Measurements from ENCODE around the gene RGMA.

Gene RGMA

DNA sequence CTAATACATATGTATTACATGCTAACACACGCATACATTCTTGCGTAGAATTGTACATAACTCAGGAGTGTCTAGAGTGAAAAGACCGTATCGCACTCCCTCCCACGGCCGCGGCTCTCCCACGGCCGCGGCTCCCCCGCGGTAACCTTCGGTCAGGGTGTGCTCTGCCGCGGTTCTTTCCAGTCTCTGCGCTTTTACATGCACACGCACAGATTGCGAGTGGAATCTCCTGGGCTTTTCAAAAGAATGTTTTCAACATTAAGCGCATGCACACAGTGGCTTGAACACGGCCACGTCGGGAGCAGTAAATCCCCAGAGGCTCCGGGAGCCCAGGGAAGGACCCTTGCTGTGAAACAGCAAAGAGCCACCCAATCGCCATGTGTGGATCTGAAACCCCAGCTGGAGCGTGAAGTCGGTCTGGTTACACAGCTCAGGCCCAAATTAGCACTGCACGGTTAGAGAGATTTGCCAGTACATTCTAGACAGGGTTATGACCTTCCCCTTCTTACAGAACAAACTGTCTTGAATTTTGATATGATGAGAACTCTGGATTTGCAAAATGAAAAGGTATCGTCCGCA lies 805 bp upstream of the RGMA start:
- no peak for DNase-seq

DNA sequence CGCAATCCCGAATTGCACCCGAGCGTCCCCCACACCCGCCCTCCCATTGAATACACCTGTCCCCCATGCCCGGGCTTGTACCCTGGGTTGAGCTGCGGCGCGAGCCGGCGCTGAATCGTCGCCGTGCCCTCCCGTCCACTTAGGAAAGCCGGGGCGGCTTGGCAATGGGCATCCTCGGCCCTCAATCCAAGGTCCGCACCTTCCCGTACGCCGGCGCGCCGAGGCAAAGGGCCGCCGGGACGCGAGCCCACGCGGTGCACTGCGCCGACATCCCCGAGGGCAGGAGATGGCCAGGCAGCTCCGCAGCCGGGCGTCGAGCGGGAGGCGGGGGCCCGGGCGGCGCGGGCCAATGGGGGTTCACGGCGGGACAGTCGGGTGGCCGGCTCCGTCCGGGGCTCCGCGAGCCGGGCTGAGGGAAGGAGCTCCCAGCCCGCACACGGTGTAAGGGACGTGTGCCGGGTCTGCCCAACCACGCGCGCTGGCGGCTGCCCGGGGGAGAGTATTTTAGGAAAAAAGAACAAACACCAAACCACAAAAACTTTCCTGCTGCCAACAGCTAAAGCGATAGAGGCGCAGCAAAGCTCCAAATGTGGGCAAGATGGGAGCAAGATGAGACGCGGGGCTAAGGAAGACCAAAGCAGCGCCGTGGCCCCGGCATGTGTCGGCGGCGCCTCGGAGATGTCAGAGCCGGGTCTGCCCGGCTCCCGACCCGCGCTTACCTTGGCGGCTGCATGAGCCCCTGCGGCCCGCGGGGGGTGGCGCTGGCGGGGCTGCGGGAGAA lies 621 bp downstream of the RGMA start:
- DNase-seq: peak; percentile 31

DNA sequence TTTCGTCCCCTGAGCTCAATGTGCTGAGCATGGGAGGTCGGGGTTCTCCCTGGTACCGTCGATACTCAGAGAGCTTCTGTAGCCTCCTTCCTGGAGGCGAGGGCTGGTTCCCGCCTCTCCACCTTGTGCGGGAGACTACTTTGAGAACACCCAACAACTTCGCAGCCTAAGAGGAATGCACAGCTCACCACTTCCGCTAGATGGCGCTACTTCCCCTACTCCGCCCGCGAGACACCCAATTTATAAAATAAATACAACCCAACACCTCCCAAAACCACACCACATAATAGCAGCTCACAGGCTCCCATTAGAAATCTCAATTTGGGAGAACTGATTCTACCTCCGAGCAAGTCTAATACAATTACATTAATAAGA lies 1.2 kb downstream of the RGMA start:
- DNase-seq: peak; percentile 77

DNA sequence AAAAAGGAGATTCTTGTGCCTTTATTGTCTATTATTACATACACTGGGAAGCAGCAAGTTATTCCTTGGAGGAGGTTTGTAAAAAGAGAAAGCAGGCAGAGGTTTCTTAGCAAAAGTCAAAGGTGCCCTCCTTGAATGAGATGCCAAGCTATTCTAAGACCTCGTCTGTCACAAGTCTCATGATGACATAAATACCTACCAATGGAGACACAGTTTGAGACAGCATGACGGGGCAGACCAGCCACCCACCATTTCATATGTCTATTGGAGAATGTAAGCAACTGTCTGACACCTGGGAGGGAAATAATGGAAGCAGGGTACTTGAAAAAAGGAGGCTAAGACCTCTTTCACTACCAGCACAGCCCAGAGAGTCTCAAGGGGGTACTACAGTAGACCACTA lies 2.2 kb downstream of the RGMA start:
- DNase-seq: no peak

DNA sequence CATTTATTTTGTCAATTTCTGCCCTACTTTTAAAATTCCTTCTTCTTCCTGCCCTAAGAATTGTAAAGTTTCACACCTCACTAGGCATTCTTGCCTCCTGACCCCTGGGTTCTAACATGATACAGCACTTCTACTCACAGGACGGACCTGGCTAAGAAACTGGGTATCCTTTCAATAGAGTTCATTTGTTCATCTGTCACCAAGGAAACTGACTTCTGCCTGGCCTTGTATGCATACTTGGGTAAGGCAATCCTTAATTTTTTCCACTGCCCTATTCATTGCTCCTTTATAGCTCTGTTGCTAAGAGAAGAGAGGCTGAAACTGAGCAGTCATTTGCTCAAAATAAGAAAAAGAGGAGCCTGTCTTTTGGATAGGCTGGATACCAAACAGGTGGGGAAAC lies 3.3 kb downstream of the RGMA start:
- DNase-seq: no peak

DNA sequence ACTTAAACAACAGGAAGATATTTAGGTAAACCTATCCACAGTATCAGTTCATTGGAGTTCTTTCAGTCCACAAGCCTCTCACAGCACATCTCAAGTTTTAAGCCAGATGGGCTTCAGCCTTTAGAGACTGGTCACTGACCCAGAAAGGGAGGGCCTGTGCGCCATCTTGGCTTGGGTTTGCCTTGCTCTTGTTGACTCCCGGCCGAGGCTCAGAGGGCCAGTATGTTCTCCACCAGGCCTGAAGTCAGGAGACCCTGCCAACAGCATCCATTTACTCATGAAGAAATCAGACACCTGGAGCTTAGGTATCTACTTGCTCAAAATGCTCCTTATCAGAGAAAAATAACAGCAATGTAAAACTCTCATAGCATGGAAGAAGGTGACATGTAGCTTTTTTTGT lies 6.2 kb downstream of the RGMA start:
- DNase-seq: no peak

DNA sequence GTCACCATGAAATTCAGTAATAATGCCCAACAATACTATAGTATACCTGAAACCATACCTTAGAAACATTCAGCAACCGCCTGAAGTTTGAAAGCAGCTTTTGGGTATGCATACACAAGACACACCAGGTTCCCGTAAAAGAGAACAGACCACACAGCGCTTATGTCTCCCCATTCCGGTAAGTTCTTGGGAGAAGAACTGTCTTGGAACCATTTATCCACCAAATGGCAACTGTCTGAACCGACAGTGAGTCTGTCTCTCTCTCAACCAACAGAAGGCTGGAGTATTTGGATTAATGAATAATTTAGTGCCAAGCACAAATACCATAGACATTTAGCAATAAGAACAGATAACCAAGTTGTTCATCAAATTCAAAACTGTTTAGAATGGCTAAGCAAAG lies 7.6 kb downstream of the RGMA start:
- DNase-seq: no peak

DNA sequence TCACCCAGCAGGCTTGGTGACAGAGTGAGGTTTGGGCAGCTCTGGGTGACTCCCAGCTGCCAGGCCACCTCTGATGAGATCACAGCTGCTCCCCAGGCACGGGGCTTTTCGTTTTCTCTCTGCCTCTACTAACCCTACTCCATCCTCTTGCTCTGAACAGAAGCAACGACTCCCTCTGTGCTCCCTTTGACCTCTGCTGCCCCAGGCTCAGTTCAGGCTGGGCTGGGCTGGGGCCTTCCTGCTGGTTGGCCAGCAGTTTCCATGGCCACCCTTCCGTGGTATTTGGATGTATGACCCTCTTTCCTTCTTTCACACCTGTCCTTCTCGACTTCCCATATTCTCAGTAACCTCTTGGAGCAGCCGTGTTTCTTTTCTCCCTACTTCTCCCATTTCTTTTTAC lies 8.6 kb downstream of the RGMA start:
- no peak for DNase-seq

DNA sequence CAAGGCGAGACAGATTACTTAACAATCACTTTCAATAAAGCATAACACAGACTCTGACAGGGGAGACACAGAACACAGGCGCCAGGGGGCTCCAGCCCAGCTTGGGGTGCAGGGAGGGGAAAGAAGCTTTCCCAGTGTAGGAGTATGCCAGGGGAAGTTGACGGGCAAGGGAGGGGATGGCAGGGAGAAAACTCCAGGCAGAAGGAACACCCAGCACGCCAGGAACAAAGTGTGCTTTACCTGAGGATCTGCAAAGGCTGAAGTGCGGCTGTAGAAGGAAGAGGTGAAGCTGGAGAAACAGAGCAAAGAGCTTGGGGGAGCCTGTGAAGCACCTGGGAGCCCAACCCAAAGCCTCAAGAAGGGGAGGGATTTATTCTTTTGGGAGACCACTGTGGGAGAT lies 12.1 kb downstream of the RGMA start:
- no peak for DNase-seq

DNA sequence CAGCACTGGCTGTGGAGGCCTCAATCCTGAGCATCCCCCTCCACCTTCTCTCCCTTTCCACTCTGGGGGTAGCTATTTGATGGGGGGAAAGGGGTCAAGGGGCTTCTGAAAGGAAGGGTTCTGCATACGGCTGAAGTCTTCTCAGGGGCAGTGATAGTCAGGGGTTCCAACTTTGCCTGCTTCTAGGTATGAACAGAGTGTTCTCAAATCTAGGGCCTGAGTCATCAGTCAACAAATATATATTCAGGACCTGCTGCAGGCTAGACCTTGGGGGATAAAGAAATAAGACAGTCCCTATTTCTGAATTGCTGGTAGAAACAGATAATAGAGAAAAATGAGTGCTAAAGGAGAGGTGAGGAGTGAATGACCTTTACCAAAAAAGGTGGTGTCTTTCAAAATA lies 12.8 kb downstream of the RGMA start:
- no peak for DNase-seq

DNA sequence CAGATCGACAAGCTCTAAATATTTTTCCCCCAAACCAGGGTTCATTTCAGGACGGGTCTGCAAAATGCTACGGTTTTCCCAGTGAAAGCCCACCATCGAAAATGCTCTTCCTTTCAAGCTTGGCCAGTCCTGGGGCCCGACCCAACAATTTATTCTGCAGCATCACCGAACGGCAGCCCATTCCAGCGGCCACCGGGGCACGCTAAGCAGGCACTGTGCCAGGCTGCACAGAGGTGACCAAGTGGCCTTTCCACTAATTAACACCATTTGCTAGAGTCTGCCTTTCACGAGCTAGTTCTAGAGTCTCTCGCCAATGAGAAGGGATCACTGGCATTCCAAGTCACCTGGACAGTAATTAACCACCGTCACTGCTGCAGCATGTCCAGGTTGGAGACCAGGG lies 14.4 kb downstream of the RGMA start:
- DNase-seq: no peak

DNA sequence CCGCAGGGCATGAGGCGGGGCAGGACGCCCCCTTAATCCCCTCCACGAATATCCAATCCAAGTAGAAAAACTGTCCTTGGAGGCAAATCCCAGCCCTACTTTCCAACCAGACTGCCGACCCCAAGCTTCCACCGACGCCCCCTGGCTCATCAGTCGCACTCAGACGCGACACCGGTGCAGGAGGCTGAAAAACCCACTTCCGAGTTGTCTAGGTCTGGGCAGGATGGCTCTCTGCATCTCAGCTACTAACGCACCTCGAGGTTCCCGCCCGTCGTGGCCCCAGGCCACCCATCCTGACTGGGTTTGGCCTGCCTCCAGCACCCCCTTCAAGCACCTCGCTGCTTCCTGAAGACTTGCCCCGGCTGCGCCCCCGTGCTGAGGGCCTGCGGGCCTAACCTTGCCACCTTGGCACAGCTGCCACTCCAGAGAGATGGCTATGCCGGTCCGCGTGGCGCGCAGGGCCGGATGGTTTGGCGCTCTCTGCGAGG lies 15.5 kb downstream of the RGMA start:
- no peak for DNase-seq

DNA sequence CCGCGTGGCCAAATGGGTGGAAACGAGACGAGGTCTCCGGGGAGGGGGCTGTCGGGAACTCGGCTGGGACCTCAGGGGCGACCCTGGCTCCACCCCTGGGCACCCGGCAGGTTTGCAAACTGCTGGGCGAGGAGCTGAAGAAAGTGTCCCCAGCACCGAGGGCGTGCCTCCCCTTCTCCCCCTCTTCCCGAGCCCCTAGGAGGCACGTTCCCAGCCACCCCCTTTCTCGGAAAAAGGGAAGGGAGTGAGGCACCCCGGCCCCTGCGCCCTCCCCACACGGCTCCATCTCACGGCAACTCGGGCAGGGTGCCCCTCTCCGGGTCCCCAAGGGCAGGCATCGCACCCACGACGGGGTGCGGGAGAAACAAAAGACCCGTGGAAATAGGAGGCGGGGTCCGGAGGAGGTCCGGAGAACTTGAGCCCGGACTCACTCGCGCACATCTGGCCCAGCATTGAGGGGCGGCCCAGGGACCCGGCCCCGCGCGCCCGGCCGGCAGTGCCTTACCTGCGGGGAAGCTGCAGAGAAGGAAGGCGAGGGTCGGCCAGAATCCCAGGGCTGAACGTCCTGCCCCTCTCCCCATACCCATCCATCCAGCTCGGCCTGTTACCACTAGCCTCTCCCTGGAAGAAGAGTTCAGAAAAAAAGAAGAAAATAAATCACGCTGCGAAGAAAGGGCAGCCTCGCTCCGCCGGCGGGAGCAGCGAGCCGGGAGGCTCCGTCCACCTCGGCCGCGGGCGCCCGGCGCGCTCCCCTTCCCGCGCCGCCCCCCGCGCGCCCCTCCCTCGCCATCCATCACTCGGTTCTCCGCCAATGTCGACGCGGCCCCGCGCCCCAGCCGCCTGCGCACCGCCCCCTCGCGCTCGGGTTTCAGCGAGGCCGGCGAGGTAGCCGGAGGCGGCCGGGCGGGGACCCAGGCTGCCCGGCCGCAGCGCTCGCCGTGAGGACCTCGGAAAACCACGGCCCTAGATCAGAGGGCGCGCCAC lies 16.3 kb downstream of the RGMA start:
- peak; percentile 73 for DNase-seq

DNA sequence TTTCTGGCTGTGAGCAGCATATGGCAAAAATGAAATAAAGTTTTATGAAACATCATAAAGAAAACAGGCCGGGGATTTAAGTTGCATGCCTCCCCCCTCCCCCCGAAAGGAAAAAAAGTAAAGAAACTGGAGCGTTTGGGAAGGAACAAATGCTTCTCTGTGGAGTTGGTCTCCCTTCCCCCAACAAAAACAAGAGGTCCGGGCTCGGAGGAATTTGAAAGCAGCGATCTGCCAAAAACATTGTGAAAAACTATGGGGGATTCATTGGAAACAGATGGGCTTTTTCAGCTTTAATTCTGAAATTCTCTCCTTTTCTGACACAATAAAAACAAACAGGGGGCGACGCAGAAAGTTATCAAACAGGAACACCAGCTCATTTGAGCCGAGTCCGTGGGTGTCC lies 17.0 kb downstream of the RGMA start:
- DNase-seq: no peak

DNA sequence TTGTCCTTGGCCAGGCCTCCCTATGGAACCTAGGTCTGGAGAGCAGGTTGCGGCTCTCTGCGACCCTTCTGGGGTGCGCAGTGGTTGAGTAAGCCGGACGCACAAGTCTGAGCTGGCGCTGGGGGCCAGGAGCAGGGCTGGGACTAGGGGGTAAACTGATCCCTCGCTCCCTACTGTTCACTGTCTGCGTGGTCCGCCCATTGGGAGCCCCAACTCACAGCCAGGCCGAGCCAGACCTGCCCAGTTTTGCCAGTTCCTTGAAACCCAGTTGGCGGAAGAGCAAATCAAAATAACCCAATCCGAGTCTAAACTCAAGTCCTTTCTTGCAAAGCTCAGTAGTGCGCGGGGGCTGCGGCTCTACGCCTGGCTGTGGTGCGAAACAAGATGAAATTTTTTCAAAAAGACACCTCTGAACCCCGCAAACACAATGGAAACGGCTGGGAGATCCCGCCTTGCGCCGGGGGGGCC lies 17.5 kb downstream of the RGMA start:
- DNase-seq: no peak

DNA sequence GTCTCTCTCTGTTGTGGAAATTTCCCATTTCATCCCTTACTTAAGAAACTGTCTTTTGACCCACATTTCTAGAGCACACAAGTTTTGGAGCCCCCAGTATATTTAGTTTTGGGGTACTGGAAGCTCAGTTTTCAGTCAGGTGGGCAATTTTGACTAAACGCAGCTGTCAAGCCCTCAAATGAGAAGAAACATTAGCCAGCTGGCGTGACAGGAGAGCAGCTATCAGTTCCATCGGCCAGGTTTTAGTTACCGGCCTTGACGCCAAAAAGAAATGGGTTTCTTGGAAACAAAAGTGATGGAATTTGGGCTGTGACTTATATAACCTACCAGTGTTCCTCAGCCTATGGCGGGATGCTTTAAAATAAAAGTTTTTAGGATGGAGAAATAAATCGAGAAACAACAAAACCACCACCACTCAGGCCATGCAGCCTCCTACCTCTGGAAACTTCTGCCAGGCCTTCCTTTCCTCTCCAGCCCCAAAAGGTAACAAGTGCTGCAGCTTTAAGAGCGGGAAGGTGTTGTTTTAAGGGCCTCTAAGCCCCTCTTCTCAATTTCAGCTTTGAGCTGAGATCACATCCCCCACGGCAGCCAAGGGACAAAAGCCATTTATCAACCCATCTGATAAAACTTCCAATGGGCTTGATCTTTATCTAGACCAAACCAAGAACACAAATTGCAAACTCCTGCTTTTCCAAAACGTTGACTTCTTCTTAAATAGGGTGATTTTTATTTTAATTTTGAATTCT lies 18.3 kb downstream of the RGMA start:
- DNase-seq: no peak

DNA sequence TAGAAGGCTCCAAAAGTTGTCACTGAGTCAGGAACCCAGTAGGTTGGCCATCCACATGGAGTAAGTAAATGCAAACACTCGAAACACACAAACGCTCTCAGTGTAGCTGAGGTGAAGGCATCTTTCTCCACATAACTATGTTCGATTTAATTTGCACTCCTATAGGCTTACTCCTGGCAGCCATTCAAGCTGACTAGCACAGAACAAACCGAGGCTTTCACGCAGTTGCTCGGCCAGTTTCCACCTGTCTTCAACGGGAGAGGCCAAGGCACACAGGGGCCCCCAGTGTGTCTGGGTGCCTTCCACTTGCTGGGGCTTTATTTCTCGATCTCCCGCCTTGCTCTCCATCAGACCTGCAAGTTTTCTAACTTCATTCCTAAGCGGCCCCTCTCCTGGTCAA lies 18.9 kb downstream of the RGMA start:
- DNase-seq: peak; percentile 6

DNA sequence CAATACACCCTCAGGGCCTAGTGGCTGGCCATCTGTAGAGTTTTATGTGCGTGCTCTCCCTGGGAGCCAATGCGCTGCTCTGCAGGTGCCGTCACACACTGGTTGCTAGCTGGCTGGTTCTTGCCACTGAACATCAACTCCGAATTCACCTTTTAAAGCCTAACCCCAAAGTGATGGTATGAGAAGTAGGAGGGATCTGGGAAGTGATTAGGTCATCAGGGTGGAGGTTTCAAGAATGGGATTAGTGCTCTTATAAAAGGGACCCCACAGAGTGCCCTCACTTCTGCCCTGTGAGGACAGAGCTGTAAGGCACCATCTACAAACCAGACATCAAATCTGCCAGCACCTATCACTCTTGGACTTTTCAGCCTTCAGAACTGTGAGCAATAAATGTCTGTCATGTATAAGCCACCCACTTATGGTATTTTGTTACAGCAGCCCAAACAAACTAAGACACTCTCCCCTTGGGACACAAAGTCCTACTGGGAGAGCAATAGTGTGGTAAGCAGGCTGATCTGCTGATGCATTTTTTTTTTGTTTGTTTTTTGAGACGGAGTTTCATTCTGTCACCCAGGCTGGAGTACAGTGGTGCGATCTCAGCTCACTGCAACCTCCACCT lies 20.3 kb downstream of the RGMA start:
- DNase-seq: no peak

DNA sequence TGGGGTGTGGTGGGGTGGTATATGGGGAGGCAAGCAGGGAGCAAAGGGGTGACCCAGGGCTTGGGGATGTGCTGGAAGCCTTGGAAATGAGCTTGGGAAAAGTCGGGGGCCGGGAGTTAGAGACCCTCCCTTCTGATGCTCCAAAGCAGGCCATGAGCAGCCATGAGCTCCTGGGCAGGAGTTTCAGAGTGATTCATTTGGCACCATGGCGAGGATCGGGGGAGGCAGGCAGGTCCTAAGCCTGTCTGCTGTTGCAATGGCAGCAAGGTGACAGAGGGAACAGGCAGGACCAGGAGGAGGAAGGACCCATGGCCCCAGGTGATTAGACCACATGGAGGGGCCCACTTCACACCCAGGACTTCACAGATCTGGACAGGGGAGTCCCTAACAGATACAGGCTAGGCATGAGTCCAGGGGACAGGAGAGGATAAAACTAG lies 21.3 kb downstream of the RGMA start:
- no peak for DNase-seq

DNA sequence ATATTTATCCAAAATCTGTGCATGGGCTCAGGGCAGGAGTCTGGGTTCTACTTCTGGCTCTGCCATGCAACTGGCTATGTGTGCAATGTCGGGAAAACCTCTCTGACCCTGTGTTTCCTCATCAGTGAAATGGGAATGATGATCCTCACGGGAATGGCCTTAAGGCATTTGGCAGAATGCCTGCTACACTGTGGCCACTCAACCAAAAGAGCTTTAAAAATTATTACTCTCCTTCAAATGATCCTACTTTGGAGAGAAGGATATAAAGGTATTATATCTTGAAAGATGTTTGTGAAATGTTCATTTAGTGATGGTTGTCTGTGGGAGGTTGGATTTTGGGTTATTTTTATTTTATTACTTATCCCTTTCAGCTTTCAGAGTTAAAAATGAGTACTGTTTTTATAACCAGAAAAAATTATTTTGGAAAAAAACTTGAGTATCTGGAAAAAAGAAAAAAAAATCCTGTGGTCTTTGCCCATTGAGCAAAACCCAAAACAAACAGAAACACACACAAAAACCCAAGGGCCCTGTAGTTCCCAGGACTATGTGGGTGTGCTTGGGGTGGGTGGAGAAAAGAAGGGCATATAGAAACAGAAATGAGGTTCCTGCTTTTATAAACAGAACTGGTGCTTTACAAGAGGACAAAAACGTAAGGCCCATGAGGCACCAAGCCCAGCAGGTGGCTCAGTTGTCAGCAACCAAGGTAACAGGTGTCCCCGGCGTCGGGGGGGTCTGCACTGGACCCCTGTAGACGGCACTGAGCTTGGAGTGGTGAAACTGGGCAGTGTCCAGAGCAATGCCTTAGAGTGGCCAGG lies 22.0 kb downstream of the RGMA start:
- DNase-seq: no peak

DNA sequence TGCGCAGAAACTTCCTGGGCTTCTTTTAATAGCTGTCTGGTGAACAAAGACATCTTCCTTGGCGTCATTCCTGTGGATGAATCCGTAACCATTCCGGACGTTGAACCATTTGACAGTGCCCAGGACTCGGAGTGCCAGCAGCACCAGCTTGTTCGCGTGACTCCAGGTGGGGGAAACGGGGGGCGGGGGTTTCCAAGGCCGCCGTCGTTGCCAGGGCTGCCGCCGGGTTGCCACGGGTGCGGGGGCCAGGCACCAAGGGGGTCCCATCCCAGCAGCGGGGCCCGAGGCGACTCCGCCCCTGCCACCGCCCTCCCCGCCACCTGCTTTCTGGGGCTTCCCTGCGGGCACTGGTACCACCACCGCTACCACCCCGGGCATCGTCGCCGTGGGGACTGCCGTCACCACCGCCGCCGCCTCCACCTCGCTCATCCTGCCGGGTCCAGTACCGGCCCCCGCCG lies 22.8 kb downstream of the RGMA start:
- no peak for DNase-seq

Data from NCI-H345 (cell line).